Activated T-cell treated with anti-CD3 and anti-CD28 coated beads for 1 hour (primary cell): ENCODE results near the gene PSAPL1.

ENCODE experiments used
- DNase-seq: peaks from one replicate; pipeline ENCODE4 v3.0.0-alpha.2; 2020; ENCODE audit warnings: low read depth

PSAPL1 gene

GRCh38 chr4:7434766-7435150, at the start of gene PSAPL1:
Gene PSAPL1, minus strand, starts transcription at chr4:7434930. Its CDS starts 51 bp downstream, at chr4:7434879.
- no peak for DNase-seq

GRCh38 chr4:7481227-7481626, 46.5 kb upstream of the PSAPL1 start:
- DNase-seq = no peak

- no peak for DNase-seq
Measured at GRCh38 chr4:7480423-7480822, 45.7 kb upstream of the PSAPL1 start.

- DNase-seq = no peak
Measured at GRCh38 chr4:7478665-7479064, 43.9 kb upstream of the PSAPL1 start.

GRCh38 chr4:7477695-7478094, 43.0 kb upstream of the PSAPL1 start:
- no peak for DNase-seq

GRCh38 chr4:7476820-7477219, 42.1 kb upstream of the PSAPL1 start:
- DNase-seq = no peak

- DNase-seq = no peak
Measured at GRCh38 chr4:7475207-7475606, 40.5 kb upstream of the PSAPL1 start.

GRCh38 chr4:7474320-7474719, 39.6 kb upstream of the PSAPL1 start:
- no peak for DNase-seq

GRCh38 chr4:7473081-7473480, 38.4 kb upstream of the PSAPL1 start:
- no peak for DNase-seq

GRCh38 chr4:7472442-7473013, 37.8 kb upstream of the PSAPL1 start:
- no peak for DNase-seq

GRCh38 chr4:7470522-7471128, 35.9 kb upstream of the PSAPL1 start:
- no peak for DNase-seq

GRCh38 chr4:7470111-7470510, 35.4 kb upstream of the PSAPL1 start:
- no peak for DNase-seq

GRCh38 chr4:7469023-7469422, 34.3 kb upstream of the PSAPL1 start:
- no peak for DNase-seq

GRCh38 chr4:7467471-7467870, 32.7 kb upstream of the PSAPL1 start:
- DNase-seq = no peak

GRCh38 chr4:7466904-7467303, 32.2 kb upstream of the PSAPL1 start:
- DNase-seq = no peak

- DNase-seq = no peak
Measured at GRCh38 chr4:7466215-7466614, 31.5 kb upstream of the PSAPL1 start.

GRCh38 chr4:7465017-7465416, 30.3 kb upstream of the PSAPL1 start:
- no peak for DNase-seq

- no peak for DNase-seq
Measured at GRCh38 chr4:7464259-7464655, 29.5 kb upstream of the PSAPL1 start.

- no peak for DNase-seq
Measured at GRCh38 chr4:7463566-7464258, 29.0 kb upstream of the PSAPL1 start.

- no peak for DNase-seq
Measured at GRCh38 chr4:7462509-7462971, 27.8 kb upstream of the PSAPL1 start.

GRCh38 chr4:7461230-7461629, 26.5 kb upstream of the PSAPL1 start:
- DNase-seq = no peak

GRCh38 chr4:7460566-7460965, 25.8 kb upstream of the PSAPL1 start:
- DNase-seq = no peak

GRCh38 chr4:7459471-7459870, 24.7 kb upstream of the PSAPL1 start:
- no peak for DNase-seq

GRCh38 chr4:7458477-7458876, 23.7 kb upstream of the PSAPL1 start:
- DNase-seq = no peak
